Measurements from ENCODE around the gene SERPINI1.

DNA sequence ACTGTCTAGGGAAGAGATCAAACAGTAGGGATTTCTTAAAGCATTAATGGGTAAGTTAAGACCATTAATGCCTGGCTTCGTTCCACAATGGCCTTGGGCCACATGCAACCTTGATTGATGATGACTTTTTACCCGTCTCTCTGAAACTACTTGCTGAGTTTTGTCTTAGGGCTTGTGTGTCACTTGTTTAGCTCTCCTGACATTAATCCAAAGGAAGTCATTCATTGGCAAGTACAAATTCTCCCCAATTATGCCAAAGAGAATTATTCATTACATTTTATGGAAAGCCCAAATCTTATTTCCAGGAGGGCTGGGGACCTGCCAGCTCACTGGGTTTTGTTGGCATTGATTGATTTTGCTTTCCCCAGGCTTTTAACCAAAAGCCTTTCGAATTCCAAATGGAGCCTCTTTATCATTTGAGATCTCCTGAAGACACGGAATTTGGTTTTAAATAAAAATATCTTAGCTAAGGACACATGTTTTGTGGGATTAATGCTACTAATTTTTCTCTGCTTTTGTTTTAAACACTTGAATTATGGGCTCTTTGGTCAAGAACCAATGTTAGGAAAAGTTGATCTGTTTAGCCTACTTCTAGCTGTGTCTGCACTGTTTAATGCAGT lies 40.7 kb downstream of the SERPINI1 start:
- TF ChIP-seq, protein P1, sequence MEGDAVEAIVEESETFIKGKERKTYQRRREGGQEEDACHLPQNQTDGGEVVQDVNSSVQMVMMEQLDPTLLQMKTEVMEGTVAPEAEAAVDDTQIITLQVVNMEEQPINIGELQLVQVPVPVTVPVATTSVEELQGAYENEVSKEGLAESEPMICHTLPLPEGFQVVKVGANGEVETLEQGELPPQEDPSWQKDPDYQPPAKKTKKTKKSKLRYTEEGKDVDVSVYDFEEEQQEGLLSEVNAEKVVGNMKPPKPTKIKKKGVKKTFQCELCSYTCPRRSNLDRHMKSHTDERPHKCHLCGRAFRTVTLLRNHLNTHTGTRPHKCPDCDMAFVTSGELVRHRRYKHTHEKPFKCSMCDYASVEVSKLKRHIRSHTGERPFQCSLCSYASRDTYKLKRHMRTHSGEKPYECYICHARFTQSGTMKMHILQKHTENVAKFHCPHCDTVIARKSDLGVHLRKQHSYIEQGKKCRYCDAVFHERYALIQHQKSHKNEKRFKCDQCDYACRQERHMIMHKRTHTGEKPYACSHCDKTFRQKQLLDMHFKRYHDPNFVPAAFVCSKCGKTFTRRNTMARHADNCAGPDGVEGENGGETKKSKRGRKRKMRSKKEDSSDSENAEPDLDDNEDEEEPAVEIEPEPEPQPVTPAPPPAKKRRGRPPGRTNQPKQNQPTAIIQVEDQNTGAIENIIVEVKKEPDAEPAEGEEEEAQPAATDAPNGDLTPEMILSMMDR (IDR thresholded peaks at IDR 0.05), result no peak
- TF ChIP-seq POLR2A (IDR thresholded peaks at IDR 0.05), result no peak
